ENCODE measurements around the gene ACTA1. TPM values are rescaled to one million over a fixed set of nuclear protein-coding genes. Genes with fewer than 3 reads are reported as not detected.

The ACTA1 gene
- total RNA-seq, 1 experiment from 2014 or later, result not detected

GRCh38 chr1:229457436-229457835 is 23.5 kb upstream of the ACTA1 start:
- Histone ChIP-seq H3K4me1 (ENCODE audit: control insufficient read depth in 1 of 2, insufficient read depth in 2 of 2, low read length in 2 of 2) (no peaks in the 10 kb centered on the region), H3K4me2 (ENCODE audit: low read length) (no peak overlapping the region), H3K9me3 (ENCODE audit: control insufficient read depth in 1 of 2, insufficient read depth in 1 of 2, low read depth in 1 of 2, low read length in 2 of 2) (no peaks in the 10 kb centered on the region), H3K9ac (ENCODE audit: low read length) (no peak overlapping the region), H3K36me3 (ENCODE audit: control insufficient read depth in 1 of 2, insufficient read depth in 2 of 2, low read length in 2 of 2) (peaks cover 28 to 40% of the 10 kb centered on the region in 2 experiments), H3K27me3 (ENCODE audit: insufficient read depth, low read length) (no peaks in the 10 kb centered on the region), H3K9me2 (ENCODE audit: insufficient read depth) (no peaks in the 10 kb centered on the region), H3K4me3 (replicated peaks in 1 of 2; ENCODE audit: low read depth in 1 of 2, low read length in 2 of 2) (no peak overlapping the region), H3K27ac (ENCODE audit: low read depth, low read length) (no peak overlapping the region), H2AFZ (ENCODE audit: low read depth, low read length, poor library complexity, severe bottlenecking) (no peak overlapping the region), H4K20me1 (ENCODE audit: insufficient read depth) (no peaks in the 10 kb centered on the region), H3K79me2 (ENCODE audit: insufficient read depth, low read length) (no peaks in the 10 kb centered on the region)
- BruUV-seq (replicated peaks), result no TSS peak
- DNase-seq (ENCODE audit: low read depth, low spot score) (no peak), ATAC-seq (no peak)
- RAD21 ChIA-PET (ENCODE audit: low non-redundant PET in 1 of 2, low total read pairs in 2 of 2, uncharacterized antibody in 2 of 2, unreplicated experiment in 2 of 2), result no interaction called here
- CTCF ChIA-PET, result no interaction called here
- intact Hi-C loops (cut with micrococcal nuclease), result loop anchor here (10.0 kb wide), 1 partner anchor 203 kb away; no protein-coding TSS in a partner anchor
- TF ChIP-seq CEBPB (IDR thresholded peaks at IDR 0.05; ENCODE audit: low read depth) (no peak), YY1 (IDR thresholded peaks at IDR 0.05; ENCODE audit: extremely low read depth, insufficient replicate concordance, low read depth, low read length) (no peak)
- POLR2A ChIA-PET, result no interaction called here

GRCh38 chr1:229456016-229456415 is 22.1 kb upstream of the ACTA1 start:
- Histone ChIP-seq H3K36me3 (ENCODE audit: control insufficient read depth in 1 of 2, insufficient read depth in 2 of 2, low read length in 2 of 2) (peaks cover 29 to 37% of the 10 kb centered on the region in 2 experiments), H3K4me3 (replicated peaks in 1 of 2; ENCODE audit: low read depth in 1 of 2, low read length in 2 of 2) (no peak overlapping the region), H3K9ac (ENCODE audit: low read length) (no peak overlapping the region), H3K9me3 (ENCODE audit: control insufficient read depth in 1 of 2, insufficient read depth in 1 of 2, low read depth in 1 of 2, low read length in 2 of 2) (no peaks in the 10 kb centered on the region), H3K79me2 (ENCODE audit: insufficient read depth, low read length) (no peaks in the 10 kb centered on the region), H3K4me2 (ENCODE audit: low read length) (no peak overlapping the region), H3K27me3 (ENCODE audit: insufficient read depth, low read length) (no peaks in the 10 kb centered on the region), H2AFZ (ENCODE audit: low read depth, low read length, poor library complexity, severe bottlenecking) (no peak overlapping the region), H3K4me1 (ENCODE audit: control insufficient read depth in 1 of 2, insufficient read depth in 2 of 2, low read length in 2 of 2) (no peaks in the 10 kb centered on the region), H3K27ac (ENCODE audit: low read depth, low read length) (no peak overlapping the region), H3K9me2 (ENCODE audit: insufficient read depth) (no peaks in the 10 kb centered on the region), H4K20me1 (ENCODE audit: insufficient read depth) (no peaks in the 10 kb centered on the region)
- TF ChIP-seq CEBPB (IDR thresholded peaks at IDR 0.05; ENCODE audit: low read depth) (no peak), ZBTB33 (IDR thresholded peaks at IDR 0.05; ENCODE audit: extremely low read depth, insufficient replicate concordance, low read length) (no peak), ELF1 (IDR thresholded peaks at IDR 0.05; ENCODE audit: borderline replicate concordance, low read depth) (no peak), ZFX (IDR thresholded peaks at IDR 0.05) (no peak), YY1 (IDR thresholded peaks at IDR 0.05; ENCODE audit: extremely low read depth, insufficient replicate concordance, low read depth, low read length) (no peak), EZH2phosphoT487 (IDR thresholded peaks at IDR 0.05; ENCODE audit: borderline replicate concordance) (no peak), RAD21 (IDR thresholded peaks at IDR 0.05; ENCODE audit: low read depth) (no peak), SP1 (IDR thresholded peaks at IDR 0.05; ENCODE audit: low read depth) (no peak), FOSL1 (IDR thresholded peaks at IDR 0.05; ENCODE audit: low read depth) (no peak), CBX3 (IDR thresholded peaks at IDR 0.05; ENCODE audit: low read depth) (no peak), SIN3A (IDR thresholded peaks at IDR 0.05; ENCODE audit: low read depth) (no peak), CTCF (IDR thresholded peaks at IDR 0.05 in 2 of 3, conservative IDR thresholded peaks at IDR 0.05 in 1 of 3; ENCODE audit: borderline replicate concordance in 1 of 3, insufficient read depth in 1 of 3, low read depth in 2 of 3, low read length in 2 of 3) (no peak), POLR2A (IDR thresholded peaks at IDR 0.05; ENCODE audit: borderline replicate concordance, extremely low read depth, insufficient read depth, insufficient read length) (no peak), ZNF274 (IDR thresholded peaks at IDR 0.05; ENCODE audit: low read depth, low read length) (no peak), JUND (IDR thresholded peaks at IDR 0.05) (no peak)
- intact Hi-C loops (cut with micrococcal nuclease), result loop anchor here (10.0 kb wide), 1 partner anchor 201 kb away; no protein-coding TSS in a partner anchor
- CTCF ChIA-PET, result no interaction called here
- ATAC-seq (no peak), DNase-seq (ENCODE audit: low read depth, low spot score) (no peak)
- RAD21 ChIA-PET (ENCODE audit: low non-redundant PET in 1 of 2, low total read pairs in 2 of 2, uncharacterized antibody in 2 of 2, unreplicated experiment in 2 of 2), result no interaction called here
- no TSS peak for BruUV-seq (replicated peaks)
- POLR2A ChIA-PET, result no interaction called here

Data from HCT116 (cell line).